NCI-H526 (cell line): ENCODE data around the gene CPT1A.
A peak's percentile ranks its signal among the peaks of the same experiment; 100 is the strongest.

ENCODE experiments used
- DNase-seq, 2 experiments: peaks; one replicate each; lab custom pipeline; 2025; lab: John Stamatoyannopoulos, UW

CPT1A gene

DNA sequence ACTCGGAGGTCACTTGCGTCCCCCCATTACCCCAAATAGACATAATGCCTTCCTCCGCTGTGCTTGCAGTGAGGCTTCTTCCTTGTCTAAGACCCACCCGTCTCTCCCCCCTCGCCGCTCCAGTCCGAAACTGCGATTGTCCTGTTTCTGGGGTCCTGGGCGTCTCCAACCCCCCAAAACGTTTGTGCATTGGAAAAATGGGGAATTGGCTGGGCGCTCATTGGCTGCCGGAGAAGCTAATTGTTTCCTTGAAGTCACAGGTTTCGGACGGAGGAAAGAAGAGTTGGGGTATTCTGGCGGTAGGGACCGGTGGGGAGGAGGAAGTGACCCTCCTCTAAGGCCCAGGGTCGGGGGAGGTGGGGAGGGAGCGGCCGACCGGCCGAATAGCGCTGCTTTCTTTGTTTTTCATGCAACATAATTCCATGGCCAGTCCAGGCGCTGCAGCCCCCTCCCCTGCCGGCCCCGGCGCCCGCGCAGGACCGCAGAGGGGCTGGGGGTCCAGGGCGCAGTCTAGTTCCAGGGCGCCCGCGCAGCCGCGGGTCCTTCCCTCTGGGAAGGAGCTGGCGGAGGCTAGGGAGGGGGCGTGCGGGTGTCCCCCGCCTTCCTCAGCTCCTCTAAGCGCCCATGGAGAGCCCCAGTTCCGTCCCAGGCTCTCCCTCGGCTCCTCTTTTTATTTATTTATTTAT, 12.7 kb upstream of the CPT1A start:
- no peak for DNase-seq

DNA sequence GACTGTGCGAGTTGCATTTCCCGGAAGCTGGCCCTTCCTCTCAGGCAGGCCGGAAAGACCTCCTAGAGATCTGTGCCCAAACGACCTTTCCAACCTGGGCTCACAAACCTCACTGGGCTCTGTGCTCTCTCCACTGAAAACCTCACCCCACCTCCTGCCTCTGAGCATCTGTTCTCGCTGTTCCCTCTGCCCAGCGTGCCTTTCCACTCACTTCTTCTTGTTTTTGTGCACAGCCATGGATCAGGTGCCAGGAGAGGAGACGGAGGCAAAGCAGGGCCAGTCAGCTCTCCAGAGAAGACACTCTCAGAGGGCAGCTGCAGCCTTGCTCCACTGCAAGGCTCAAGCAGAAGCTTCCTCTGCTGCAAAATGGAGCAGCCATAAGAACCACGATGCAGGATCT, 10.9 kb upstream of the CPT1A start:
- DNase-seq, result no peak

DNA sequence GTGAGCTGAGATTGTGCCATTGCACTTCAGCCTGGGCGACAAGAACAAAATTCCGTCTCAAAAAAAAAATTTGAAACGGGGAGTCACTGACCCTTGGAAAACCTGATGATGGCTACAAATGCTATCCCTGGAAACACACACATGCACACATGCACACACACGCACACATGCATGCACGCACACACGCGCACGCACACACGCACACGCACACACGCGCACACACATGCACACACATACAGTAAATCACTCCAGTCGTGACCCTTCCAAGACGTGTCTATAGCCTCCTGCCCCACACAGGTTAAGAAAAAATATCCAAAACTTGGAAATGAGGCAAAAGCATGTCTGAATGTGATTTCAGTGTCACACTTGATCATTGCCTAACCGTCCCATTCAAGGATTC, 6.7 kb upstream of the CPT1A start:
- DNase-seq, result no peak

DNA sequence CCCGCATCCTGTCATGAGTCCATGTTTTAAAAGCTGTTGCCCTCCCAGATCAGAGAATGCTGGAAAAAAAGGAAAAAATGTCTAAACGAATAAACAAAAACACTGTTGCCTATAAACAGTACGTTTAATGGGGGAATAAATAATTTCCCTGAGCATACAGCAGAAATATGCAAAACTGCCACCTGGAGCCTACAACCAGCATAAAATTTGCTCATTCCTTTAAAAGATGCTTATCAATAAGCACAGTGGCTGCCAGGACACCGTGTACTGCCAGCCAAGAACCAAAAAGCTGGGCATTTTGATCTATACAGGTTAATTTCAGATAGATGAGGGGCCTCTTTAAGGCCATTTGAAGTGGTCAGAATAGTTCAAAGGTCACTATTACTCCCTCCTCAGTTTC, 5.7 kb upstream of the CPT1A start:
- DNase-seq, result peak; percentile 89 to 92

DNA sequence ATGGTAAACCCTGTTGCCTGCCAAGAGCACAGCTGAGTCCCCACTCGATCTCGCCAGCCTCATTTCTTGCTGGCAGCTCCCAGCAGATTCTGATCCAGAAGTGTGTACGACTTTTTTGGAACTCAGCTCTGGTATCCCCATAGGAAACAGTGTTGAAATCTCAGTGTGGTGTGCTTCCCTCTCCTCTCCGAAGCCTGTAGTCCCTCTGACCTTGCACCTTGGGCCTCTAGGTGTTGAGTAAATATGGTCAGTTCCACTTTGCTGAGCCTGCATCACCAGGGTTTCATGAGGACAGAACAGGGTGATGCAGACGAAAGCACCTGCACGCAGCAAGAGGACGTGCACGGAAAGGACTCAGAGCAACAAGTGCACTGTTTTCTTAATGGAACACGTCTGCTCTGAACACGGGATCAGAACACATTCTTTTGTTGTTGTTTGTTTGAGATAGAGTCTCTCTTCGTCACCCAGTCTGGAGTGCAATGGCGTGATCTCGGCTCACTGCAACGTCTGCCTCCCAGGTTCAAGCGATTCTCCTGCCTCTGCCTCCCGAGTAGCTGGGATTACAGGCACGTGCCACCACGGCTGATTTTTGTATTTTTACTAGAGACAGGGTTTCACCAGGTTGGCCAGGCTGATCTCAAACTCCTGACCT, 3.8 kb upstream of the CPT1A start:
- peak in 1 of 2 experiments; percentile 46 for DNase-seq

DNA sequence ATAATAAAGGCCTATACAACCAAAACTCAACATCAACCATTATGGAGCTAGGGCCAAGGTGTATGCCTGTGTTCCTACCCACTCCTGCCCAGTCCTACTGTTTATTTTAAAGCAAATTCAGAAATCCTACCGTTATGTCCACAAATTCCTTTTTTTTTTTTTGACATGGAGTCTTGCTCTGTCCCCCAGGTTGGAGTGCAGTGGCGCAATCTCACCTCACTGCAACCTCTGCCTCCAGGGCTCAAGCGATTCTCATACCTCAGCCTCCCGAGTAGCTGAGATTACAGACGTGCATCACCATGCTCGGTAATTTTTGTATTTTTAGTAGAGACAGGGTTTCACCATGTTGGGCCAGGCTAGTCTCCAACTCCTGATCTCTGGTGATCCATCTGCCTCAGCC, 3.1 kb upstream of the CPT1A start:
- DNase-seq, result no peak

DNA sequence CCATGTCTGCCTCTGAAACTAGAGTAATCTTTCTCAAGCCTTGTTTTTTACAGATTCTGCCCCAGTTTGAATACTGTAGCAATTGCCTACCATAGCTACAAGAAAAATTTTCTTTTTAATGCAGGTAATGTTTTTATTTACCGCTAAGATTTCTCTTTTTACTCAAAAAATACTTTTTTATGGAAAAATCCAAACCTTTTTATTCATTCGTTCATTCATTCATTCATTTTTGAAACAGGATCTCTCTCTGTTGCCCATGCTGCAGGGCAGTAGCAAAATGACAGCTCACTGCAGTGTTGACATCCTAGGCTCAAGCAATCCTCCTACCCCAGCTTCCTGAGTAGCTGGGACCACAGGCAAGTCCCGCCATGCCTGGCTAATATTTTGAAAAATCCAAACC, 2.7 kb upstream of the CPT1A start:
- DNase-seq, result no peak

DNA sequence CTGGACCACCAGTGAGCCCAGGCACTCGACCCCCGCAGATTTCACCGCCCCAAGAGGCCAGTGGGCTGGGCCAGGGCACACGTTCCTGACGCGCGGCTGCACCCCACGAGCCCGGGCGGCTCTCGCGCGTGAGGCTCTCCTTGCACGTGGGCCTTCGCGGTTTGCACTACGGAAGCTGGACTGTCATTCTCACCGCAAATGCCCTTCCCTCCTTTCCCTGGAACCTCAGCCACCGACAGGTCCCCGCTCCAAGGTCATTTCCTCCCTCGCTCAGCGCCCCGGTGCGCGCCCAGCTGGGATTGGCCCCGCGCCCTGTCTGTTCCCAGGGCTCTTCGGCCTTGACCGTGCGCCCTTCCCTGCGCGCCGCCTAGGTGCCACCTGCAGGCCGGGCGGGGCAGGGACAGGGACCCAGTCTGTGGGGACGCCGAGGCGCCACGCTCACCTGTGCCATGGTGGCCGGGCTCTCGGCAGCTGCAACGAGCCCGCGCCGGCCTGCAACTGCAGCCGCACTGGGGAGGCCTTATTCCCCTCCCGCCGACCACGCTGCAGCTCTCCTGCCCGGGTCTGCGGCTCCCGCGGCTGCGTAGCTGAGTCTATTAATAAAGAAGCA, 2.1 kb upstream of the CPT1A start:
- peak; percentile 86 to 97 for DNase-seq

DNA sequence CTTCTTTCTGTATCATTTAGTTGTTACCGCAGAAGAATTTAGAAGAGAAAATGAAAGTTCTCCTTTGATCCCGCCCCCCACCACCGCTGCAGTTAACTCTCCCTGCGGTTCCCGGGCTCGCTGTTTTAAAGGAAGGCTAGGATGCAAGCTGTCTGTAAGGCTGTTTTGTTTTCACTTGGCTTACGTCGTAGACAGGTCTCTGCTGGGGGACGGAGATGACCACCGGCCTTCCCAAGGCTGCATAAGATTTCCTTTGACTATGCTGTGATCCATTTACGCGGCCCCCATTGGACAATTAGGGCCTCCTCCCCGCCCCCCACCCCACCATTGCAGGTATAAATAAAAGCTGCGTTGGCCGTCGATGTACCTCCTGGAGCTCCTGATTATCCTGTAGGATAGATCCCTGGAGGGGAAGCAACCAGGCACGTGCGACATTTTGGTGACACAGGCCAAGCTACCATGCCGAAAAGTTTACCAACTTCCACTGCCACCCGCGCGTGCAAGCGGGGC, 1.4 kb upstream of the CPT1A start:
- peak in 1 of 2 experiments; percentile 32 for DNase-seq

DNA sequence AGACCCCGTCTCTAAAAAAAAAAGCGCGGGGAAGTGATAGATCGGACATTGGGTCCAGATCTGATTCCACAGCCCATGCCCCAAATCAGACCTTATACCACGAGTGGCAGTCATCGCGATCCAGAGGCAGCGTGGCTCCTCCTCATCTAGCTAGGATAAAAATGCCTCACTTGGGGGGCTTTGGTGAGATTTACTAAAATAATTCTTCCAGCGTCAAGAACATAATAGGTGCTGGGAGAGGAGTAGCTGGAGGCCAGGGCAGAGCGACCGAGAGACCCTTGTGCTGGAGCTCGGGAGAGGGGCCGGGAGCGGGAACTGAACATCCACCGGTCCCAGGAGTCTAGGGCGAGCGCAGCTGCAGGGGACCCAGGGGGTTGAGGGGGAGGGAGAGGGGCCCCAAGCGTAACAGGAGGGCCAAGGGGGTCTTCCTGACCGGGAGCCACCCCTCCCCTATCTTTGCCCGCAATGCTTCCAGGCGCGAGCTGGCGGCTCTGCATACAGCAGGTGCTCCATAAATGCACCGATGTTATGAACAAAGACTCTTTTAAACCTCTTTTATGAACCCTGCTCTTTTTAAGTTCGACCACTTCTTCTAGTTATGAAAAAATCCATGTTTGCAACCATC, 823 bp upstream of the CPT1A start:
- DNase-seq, result no peak

DNA sequence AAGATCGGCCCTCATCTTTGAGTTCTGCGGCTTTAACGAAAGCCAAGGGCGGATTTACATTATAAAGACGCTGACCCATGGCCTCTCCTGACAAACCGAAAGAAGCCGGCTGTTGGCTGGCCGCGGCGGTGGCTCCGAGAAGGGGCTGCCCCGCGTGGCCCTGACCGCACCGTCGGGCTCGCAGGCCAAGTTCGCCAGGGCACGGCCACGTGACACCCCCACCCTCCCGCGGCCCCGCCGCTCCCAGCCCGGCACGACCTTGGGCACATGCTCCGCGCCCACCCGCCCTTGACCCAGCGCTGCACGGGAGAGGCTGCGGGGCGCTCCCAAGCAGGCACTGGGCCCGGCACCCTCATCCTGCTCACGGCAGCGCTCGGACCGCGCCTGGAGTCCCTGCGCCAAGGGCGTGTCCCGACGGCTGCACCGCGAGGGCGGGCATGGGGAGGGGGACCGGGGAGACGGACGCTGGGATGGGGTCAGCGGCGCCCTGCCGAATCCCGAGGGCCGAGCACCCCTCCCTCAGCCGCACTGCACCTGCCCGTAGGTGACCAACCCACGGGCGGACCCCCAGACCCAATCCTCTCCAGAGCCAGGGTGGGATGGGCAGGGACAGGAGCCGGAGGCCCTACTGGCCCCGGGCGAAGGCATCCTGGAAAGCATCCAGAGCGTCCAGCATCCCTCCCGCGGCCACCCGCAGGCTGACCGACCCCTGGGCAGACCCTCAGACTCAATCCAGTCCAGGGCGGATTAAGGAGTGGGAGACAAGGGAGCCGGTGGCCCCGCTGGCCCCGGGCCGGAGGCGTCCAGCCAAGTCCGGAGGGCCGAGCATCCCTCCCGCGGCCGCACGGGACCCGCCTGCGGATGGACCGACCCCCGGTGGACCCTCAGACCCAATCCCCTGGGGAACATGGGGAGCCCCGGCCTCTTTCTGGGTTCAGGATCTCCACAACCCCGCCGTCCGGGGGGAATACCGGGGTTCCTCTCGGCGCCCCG, 759 bp downstream of the CPT1A start:
- peak in 1 of 2 experiments; percentile 80 for DNase-seq

DNA sequence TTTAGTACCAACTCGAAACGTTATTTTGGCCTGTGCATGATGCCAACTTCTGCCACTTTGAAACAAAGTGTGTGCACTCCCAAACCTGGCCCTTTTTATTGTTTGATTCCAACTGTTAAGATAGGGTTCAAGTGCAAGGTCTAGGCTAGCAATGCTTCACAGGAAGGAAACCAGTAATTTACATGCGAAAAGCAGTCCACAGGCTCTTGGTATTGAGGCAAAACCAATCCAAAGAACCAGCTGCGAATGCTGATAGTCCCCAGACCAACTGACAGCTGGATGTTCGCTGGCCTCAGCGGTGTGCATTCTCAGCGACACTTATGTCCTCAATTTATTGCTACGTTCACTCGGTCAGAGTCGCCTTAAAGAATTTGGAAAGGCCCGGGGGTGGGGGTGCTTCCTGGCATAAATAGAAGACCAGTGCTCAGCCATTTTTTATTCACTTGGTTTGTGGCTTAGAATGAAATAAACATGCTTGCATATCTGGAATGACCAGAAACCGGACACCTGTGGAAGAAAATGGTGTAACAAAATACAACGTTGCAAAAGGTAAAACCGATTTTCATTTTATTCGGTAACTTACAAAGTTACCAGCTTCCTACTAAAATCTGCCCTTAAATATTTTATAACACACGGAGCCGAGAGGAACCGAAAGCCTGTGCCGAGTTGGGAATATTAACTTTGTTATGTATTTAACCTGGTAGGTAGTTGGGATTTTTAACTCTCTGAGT, 1.6 kb downstream of the CPT1A start:
- peak; percentile 61 to 68 for DNase-seq

DNA sequence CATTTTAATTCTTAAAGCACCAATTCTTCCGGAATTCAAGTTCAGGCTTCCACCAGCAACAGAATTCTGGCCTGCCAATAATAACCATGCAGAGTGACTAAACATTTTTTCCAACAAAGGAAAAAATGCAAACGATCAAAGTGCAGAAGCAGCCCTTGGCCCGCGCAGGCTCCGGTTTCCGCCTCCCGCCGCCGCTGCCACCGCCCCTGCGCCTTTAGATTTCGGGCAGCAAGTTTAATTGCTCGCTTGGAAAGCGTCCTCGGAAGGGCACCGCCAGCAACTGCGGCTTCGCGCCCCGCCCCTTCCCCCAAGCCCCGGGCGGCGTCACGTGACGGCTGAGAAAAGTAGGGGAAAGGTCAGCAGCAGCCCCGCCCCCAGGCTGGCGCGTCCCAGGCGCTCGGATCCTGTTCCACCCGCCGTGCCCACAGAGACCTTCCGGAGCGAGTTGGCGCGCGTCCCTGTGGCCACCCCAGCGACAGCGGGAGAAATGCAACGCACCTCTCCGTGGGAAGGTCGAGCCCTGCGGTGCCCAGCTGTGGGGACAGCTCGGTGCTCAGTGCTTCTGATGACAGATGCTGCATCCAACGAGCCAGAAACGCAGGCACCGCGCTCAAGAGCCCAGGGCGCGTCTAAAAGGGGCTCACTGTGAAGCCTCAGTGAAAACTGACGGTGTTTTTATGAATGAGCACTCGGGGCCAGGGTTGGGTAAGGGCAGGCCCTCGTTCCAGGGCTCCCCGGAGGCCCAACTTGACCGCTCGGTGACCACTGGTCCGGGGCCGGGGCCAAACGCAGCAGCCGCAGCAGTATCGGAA, 2.5 kb downstream of the CPT1A start:
- peak; percentile 92 to 99 for DNase-seq

DNA sequence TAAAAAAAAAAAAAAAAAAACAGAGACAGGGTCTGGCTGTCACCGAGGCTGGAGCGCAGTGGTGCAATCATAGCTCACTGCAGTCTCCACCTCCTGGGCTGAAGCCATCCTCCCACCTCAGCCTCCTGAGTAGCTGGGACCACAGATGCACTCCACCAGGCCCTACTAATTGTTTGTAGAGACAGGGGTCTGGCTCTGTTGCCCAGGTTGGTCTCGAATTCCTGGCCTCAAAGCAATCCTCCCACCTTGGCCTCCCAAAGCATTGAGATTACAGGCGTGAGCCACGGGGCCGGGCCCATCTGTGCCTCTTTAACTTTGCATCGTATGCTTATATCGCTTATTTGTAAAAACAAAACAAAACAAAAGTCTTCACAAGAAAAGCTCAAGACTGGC, 3.1 kb downstream of the CPT1A start:
- DNase-seq, result no peak

DNA sequence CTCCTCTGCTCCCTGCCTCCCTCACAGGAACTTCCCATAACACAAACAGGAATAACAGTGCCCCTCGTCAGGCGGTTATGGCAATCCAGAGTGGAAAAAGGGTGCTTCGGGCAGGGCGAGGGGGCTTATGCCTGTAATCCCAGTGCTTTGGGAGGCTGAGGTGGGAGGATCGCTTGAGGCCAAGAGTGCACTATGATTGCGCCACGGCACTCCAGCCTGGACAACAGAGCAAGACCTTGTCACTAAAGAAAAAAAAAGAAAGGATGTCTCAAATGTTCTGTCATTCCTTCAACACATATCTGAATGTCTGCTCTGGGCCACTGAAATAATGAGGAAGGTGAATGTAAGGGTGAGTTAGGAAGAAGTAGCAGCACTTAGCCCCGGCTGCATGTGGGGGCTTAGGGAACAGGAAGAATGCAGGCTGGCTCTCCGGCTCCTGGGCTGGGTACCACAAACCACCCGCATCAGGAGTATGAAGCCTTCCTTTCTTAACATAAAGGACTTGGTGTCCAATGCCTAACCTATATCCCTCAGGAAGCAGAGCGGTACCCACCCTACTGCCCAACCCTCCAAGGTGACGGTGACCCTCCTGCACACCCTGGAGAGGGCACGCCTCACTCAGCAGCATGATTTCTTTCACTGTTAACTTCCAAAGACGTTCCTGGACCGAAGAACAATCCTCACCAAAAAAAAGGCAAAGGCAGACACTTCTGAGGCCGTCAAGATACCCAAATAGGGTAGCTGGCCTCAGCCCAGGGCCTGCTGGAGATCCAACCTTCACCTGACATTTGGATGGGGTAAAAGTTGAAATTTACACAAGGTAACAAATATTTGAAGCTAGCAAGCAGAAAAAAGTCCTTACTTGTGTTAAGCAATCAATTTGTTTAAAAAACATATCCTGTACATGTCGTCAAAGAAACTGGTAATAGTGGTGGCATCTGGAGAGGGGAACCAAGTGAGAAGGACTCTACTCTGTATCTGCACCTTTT, 3.8 kb downstream of the CPT1A start:
- no peak for DNase-seq

DNA sequence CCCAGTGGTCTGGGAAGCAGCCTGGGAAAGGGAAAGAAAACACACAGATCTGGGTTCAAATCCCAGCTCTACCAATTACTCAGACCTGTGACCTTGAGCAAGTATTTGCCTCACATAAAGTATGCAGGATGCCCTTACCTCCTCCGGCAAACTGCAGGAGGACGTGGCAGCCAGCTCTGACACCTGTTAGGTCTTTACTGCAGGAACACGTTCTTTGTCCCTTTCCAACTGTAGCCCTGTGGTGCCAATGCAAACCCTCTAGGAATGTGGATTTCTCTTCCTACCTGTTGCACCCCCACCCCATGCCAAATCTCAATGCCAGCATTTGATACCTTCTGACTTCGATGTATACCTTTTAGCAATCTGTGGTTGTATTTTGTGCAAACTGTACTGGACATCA, 6.0 kb downstream of the CPT1A start:
- DNase-seq, result no peak

DNA sequence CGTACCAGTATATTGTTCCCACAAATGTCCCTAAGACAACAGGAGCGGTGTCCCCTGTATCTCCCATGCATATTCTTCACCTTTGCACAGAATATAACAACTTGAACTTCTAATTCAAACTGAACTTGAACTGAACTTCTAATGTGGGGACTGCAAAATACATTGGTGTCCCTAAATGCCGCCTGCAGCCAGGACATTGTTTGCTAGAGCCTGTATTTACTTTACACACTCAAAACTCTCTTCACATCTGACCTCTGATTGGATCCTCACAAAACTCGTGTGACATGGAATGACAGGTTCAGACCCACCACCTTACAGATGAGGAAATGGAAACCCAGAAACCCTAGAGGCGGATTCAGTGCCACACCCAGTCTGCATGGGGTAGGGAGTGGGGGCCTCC, 6.4 kb downstream of the CPT1A start:
- no peak for DNase-seq

DNA sequence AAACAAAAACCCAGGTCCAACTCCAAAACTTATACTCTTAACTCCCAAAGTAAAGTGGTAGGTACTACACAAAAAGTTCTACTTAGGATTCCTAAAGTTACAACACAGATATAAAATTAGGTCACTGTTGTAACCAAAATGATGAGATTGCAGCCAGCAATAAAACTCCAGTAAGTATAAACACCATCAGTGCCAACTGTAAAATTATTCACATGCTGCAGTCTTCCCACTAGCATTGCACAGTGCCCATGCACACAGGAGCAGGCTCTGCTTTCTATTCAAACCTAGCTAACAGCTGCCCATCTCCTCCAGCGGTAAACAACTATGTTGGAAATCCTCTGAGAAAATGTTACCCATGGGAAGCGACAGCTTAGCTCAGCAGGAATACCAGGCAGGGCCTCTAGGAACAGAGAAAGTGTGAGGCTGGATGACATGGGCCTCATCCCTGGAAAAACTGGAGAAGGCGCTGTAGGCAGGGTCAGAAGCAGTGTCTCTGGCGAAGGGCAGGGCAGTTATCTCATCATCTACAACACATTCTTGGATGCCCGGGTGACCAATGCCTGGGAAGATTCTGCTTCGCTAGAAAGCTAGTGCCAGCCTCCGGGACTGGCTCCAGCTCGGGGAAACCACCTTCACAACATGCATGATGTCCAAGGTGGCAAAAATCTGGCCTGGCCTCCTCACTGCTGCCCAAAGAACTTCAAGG, 9.1 kb downstream of the CPT1A start:
- DNase-seq, result peak in 1 of 2 experiments; percentile 57
